NB4 (cell line): ENCODE data around the gene TSEN2.

Source experiments
- MYC ChIP-seq: IDR thresholded peaks from 2 replicates; pipeline ENCODE4 v1.6.1; 2011; ENCODE audit warnings: low read depth, low read length
- POLR2A ChIP-seq: IDR thresholded peaks from 2 replicates; pipeline ENCODE4 v1.6.1; 2011; ENCODE audit warnings: mild to moderate bottlenecking; ENCODE audit not compliant: insufficient read length; ENCODE audit errors: extremely low read depth
- TF ChIP-seq, protein P1 (sequence below): IDR thresholded peaks from one replicate; pipeline ENCODE4 v1.5.1; 2012; ENCODE audit warnings: low read depth, low read length

DNA sequence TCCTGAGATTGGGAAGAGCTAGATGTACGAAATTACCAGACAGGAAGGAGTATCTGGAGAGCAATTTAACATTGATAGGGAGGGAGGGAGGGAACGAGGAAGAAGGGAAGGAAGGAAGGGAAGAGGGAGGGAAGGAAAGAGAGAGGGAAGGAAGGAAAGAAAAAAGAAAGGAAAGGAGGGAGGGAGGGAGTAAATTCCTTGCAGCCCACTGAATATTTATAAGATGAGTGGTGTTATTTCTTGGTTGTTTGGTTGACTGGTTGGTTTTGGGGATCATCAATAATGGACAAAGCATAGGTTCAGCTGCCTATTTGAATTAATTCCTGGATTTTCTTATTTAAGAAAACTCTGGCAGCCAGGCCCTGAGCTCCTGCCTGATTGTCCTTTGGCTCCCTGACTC, 15.5 kb upstream of the TSEN2 start:
- TF ChIP-seq, protein P1, sequence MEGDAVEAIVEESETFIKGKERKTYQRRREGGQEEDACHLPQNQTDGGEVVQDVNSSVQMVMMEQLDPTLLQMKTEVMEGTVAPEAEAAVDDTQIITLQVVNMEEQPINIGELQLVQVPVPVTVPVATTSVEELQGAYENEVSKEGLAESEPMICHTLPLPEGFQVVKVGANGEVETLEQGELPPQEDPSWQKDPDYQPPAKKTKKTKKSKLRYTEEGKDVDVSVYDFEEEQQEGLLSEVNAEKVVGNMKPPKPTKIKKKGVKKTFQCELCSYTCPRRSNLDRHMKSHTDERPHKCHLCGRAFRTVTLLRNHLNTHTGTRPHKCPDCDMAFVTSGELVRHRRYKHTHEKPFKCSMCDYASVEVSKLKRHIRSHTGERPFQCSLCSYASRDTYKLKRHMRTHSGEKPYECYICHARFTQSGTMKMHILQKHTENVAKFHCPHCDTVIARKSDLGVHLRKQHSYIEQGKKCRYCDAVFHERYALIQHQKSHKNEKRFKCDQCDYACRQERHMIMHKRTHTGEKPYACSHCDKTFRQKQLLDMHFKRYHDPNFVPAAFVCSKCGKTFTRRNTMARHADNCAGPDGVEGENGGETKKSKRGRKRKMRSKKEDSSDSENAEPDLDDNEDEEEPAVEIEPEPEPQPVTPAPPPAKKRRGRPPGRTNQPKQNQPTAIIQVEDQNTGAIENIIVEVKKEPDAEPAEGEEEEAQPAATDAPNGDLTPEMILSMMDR = no peak
- TF ChIP-seq POLR2A (no peak), MYC (no peak)
